H9 (cell line): ENCODE measurements around the gene LPXN. TPM values are rescaled to one million over a fixed set of nuclear protein-coding genes. Genes with fewer than 3 reads are reported as not detected.

ENCODE experiments used
- DNase-seq: peaks from one replicate; pipeline ENCODE4 v3.0.0-alpha.2; 2017
- H2AFZ ChIP-seq: one replicate; pipeline ENCODE4 v1.6.1; 2013; ENCODE audit warnings: mild to moderate bottlenecking, low read length, control low read depth, moderate library complexity
- H2AK5ac ChIP-seq: 2 replicates; pipeline ENCODE4 v1.6.1; 2013; ENCODE audit warnings: low read length, control low read depth, mixed read lengths; ENCODE audit not compliant: insufficient read length
- H2BK120ac ChIP-seq: one replicate; pipeline ENCODE4 v1.6.1; 2013; ENCODE audit warnings: low read depth, mild to moderate bottlenecking, low read length, control low read depth, inconsistent platforms; ENCODE audit not compliant: poor library complexity, severe bottlenecking
- H2BK12ac ChIP-seq: 2 replicates; pipeline ENCODE4 v1.6.1; 2013; ENCODE audit warnings: low read length, control low read depth, mixed read lengths, low read depth; ENCODE audit not compliant: insufficient read length
- H2BK15ac ChIP-seq: 2 replicates; pipeline ENCODE4 v1.6.1; 2013; ENCODE audit warnings: low read depth, low read length, control low read depth
- H2BK20ac ChIP-seq: one replicate; pipeline ENCODE4 v1.6.1; 2013; ENCODE audit warnings: low read depth, mild to moderate bottlenecking, low read length, control low read depth, inconsistent platforms; ENCODE audit not compliant: poor library complexity, severe bottlenecking
- H2BK5ac ChIP-seq: 2 replicates; pipeline ENCODE4 v1.6.1; 2013; ENCODE audit warnings: low read length, control low read depth, mixed read lengths; ENCODE audit not compliant: insufficient read length
- H3K14ac ChIP-seq: 2 replicates; pipeline ENCODE4 v1.6.1; 2013; ENCODE audit warnings: low read length, control low read depth; ENCODE audit not compliant: insufficient read depth
- H3K18ac ChIP-seq: 2 replicates; pipeline ENCODE4 v1.6.1; 2013; ENCODE audit warnings: low read depth, mild to moderate bottlenecking, mixed read lengths, low read length, control low read depth; ENCODE audit not compliant: insufficient read length
- H3K23ac ChIP-seq: 2 replicates; pipeline ENCODE4 v1.6.1; 2013; ENCODE audit warnings: low read length, control low read depth, mixed read lengths, low read depth; ENCODE audit not compliant: insufficient read length
- H3K23me2 ChIP-seq: 2 replicates; pipeline ENCODE4 v1.6.1; 2013; ENCODE audit warnings: low read depth, mild to moderate bottlenecking, mixed read lengths, low read length, control low read depth; ENCODE audit not compliant: insufficient read length, poor library complexity, severe bottlenecking
- H3K27ac ChIP-seq: 2 replicates; pipeline ENCODE4 v1.5.1; 2013; ENCODE audit warnings: low read length, control low read depth, mixed read lengths, low read depth; ENCODE audit not compliant: insufficient read length
- H3K27me3 ChIP-seq: 2 replicates; pipeline ENCODE4 v1.6.1; 2013; ENCODE audit warnings: low read length, control low read depth, inconsistent platforms; ENCODE audit not compliant: insufficient read depth
- H3K4ac ChIP-seq: 2 replicates; pipeline ENCODE4 v1.6.1; 2013; ENCODE audit warnings: low read depth, mild to moderate bottlenecking, control low read depth, inconsistent platforms, low read length, moderate library complexity
- H3K4me1 ChIP-seq: 2 replicates; pipeline ENCODE4 v1.6.1; 2013; ENCODE audit warnings: low read length, control low read depth, inconsistent platforms; ENCODE audit not compliant: insufficient read depth
- H3K4me2 ChIP-seq: 2 replicates; pipeline ENCODE4 v1.6.1; 2013; ENCODE audit warnings: low read length, control low read depth, mixed read lengths; ENCODE audit not compliant: insufficient read length, insufficient read depth
- H3K56ac ChIP-seq: 2 replicates; pipeline ENCODE4 v1.6.1; 2013; ENCODE audit warnings: low read depth, mild to moderate bottlenecking, mixed read lengths, low read length, control low read depth; ENCODE audit not compliant: insufficient read length
- H3K79me1 ChIP-seq: 2 replicates; pipeline ENCODE4 v1.6.1; 2013; ENCODE audit warnings: low read depth, mild to moderate bottlenecking, moderate library complexity, low read length, control low read depth, inconsistent platforms; ENCODE audit not compliant: insufficient read depth, poor library complexity, severe bottlenecking
- H3K79me2 ChIP-seq: 2 replicates; pipeline ENCODE4 v1.6.1; 2013; ENCODE audit warnings: low read length, control low read depth, inconsistent platforms; ENCODE audit not compliant: insufficient read depth
- H3K9ac ChIP-seq: 2 replicates; pipeline ENCODE4 v1.6.1; 2013; ENCODE audit warnings: low read length, control low read depth, mixed read lengths; ENCODE audit not compliant: insufficient read length; ENCODE audit errors: extremely low read depth
- H3K9me3 ChIP-seq: one replicate; pipeline ENCODE4 v1.6.1; 2013; ENCODE audit warnings: low read depth, low read length, inconsistent platforms; ENCODE audit not compliant: control insufficient read depth
- H3T11ph ChIP-seq: one replicate; pipeline ENCODE4 v1.6.1; 2013; ENCODE audit warnings: mild to moderate bottlenecking, low read length, control low read depth, inconsistent platforms
- H4K20me1 ChIP-seq: one replicate; pipeline ENCODE4 v1.6.1; 2013; ENCODE audit not compliant: control insufficient read depth, insufficient read length, insufficient read depth
- H4K5ac ChIP-seq: 2 replicates; pipeline ENCODE4 v1.6.1; 2013; ENCODE audit warnings: low read depth, mild to moderate bottlenecking, mixed read lengths, low read length, control low read depth; ENCODE audit not compliant: insufficient read length
- H4K8ac ChIP-seq: replicated peaks from 2 replicates; pipeline ENCODE4 v1.6.1; 2013; ENCODE audit warnings: low read length, control low read depth, mixed read lengths, low read depth; ENCODE audit not compliant: insufficient read length
- H4K91ac ChIP-seq: 2 replicates; pipeline ENCODE4 v1.6.1; 2013; ENCODE audit warnings: low read depth, mild to moderate bottlenecking, moderate library complexity, mixed read lengths, low read length, control low read depth; ENCODE audit not compliant: insufficient read length
- H3K27ac Mint-ChIP-seq, 3 experiments: 2 replicates in 2 of 3; 3 replicates in 1 of 3; pipeline ENCODE4 v1.8.0; 2020 to 2021; ENCODE audit warnings: mixed read lengths in 3 of 3, mild to moderate bottlenecking in 1 of 3, moderate library complexity in 1 of 3
- H3K27me3 Mint-ChIP-seq: 2 replicates; pipeline ENCODE4 v1.8.0; 2021; ENCODE audit warnings: low read depth, mild to moderate bottlenecking, moderate library complexity, mixed read lengths
- H3K36me3 Mint-ChIP-seq, 3 experiments: 2 replicates in 2 of 3; 3 replicates in 1 of 3; pipeline ENCODE4 v1.8.0; 2020 to 2021; ENCODE audit warnings: low read depth in 3 of 3, mixed read lengths in 3 of 3; ENCODE audit not compliant: insufficient read depth in 1 of 3
- H3K4me1 Mint-ChIP-seq, 2 experiments: 2 replicates each; pipeline ENCODE4 v1.8.0; 2020; ENCODE audit warnings: mixed read lengths in 2 of 2
- H3K4me3 Mint-ChIP-seq, 2 experiments: 2 replicates in 1 of 2; 3 replicates in 1 of 2; pipeline ENCODE4 v1.8.0; 2020 to 2021; ENCODE audit warnings: mild to moderate bottlenecking in 2 of 2, mixed read lengths in 2 of 2, moderate library complexity in 1 of 2
- H3K9me3 Mint-ChIP-seq, 2 experiments: 2 replicates in 1 of 2; 3 replicates in 1 of 2; pipeline ENCODE4 v1.8.0; 2020; ENCODE audit warnings: mild to moderate bottlenecking in 2 of 2, mixed read lengths in 2 of 2, moderate library complexity in 1 of 2
- CTCF ChIP-seq: fragments of 200-600 bp; sonication (generic); conservative IDR thresholded peaks from 3 replicates; pipeline ENCODE4 v1.8.0; 2021; ENCODE audit warnings: antibody characterized with exemption, mild to moderate bottlenecking
- WGBS: extraction: QIAGEN DNeasy Blood & Tissue Kit; methylation state at CpG from one replicate; pipeline ENCODE4 v1.1.7; 2013; ENCODE audit warnings: missing lambda C conversion rate, low lambda C conversion rate, mixed read lengths; ENCODE audit not compliant: insufficient read length; ENCODE audit errors: extremely low coverage; 5-methylcytosine and 5-hydroxymethylcytosine counted together
- total RNA-seq: library from RNA; stranded (reverse); gene quantifications from 2 replicates; pipeline ENCODE4 v1.2.1, GENCODE V29; 2021

LPXN gene
- total RNA-seq, 1 experiment from 2014 or later: 1.4 TPM

DNA sequence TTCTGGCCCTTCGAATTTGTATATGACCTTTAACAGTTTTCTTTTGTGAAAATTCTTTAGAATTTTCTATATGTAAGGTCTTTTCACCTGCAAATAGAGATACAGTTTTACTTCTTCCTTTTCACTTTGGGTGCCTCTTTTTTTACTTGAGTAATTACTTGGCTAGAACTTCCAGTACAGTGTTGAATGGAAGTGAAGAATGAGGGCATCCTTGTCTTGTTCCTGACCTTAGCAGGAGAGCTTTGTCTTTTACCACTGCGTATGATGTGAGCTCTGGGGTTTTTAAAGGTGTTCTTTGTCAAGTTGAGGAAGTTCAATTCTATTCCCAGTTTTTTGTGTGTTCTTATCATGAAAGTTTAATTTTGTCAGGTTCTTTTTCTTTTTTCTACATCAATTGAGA lies 24.9 kb upstream of the LPXN start:
- no peaks in the 10 kb centered on the region for H3K9me3 ChIP-seq
- no peaks in the 10 kb centered on the region for H4K20me1 ChIP-seq
- H3K14ac ChIP-seq: no peak overlapping the region
- H3K9me3 Mint-ChIP-seq: no peaks in the 10 kb centered on the region
- H3K4me1 ChIP-seq: no peaks in the 10 kb centered on the region; the same call in 1 of the 2 replicates
- DNase-seq: no peak
- no peak overlapping the region for H3K18ac ChIP-seq
- H2AK5ac ChIP-seq: no peak overlapping the region
- no peak overlapping the region for H2BK12ac ChIP-seq
- H3K9ac ChIP-seq: no peak overlapping the region
- no peak overlapping the region for H4K91ac ChIP-seq
- no peaks in the 10 kb centered on the region for H3K27me3 ChIP-seq
- H3K27me3 Mint-ChIP-seq: no peaks in the 10 kb centered on the region
- no peak overlapping the region for H2BK120ac ChIP-seq
- H3K56ac ChIP-seq: no peak overlapping the region
- H3K79me1 ChIP-seq: peaks cover 5% of the 10 kb centered on the region
- no peak overlapping the region for H3K23ac ChIP-seq
- H3K36me3 Mint-ChIP-seq: peaks cover 3 to 12% (median 9%) of the 10 kb centered on the region in 3 experiments; a peak in 4 of 7 replicates
- H3K79me2 ChIP-seq: peaks cover 19% of the 10 kb centered on the region; the same call in 1 of the 2 replicates
- no peak overlapping the region for H4K5ac ChIP-seq
- no peak overlapping the region for H2BK15ac ChIP-seq
- H2BK20ac ChIP-seq: no peak overlapping the region
- TF ChIP-seq CTCF: no peak
- no peak overlapping the region for H3K4ac ChIP-seq
- H3K4me2 ChIP-seq: no peak overlapping the region
- no CpG with 5 or more reads among the region's 2 CpGs for WGBS
- H3K27ac ChIP-seq: no peak overlapping the region
- no peaks in the 10 kb centered on the region for H3K23me2 ChIP-seq
- H3K4me1 Mint-ChIP-seq: peaks cover 38% of the 10 kb centered on the region in 2 experiments
- no peak overlapping the region for H2AFZ ChIP-seq
- H3K27ac Mint-ChIP-seq: peak overlapping the region in 1 of 3 experiments; percentile 64; a peak in 2 of 7 replicates
- no peak overlapping the region for H2BK5ac ChIP-seq
- no peak overlapping the region; a peak in 1 of 5 replicates for H3K4me3 Mint-ChIP-seq
- no peak overlapping the region for H3T11ph ChIP-seq
- H4K8ac ChIP-seq: no peak overlapping the region
